ENCODE measurements around the gene FGGY. TPM values are rescaled to one million over a fixed set of nuclear protein-coding genes. Genes with fewer than 3 reads are reported as not detected.
A peak's percentile ranks its signal among the peaks of the same experiment; 100 is the strongest.

The FGGY gene
- total RNA-seq, 1 donor, result 24.6 TPM

DNA sequence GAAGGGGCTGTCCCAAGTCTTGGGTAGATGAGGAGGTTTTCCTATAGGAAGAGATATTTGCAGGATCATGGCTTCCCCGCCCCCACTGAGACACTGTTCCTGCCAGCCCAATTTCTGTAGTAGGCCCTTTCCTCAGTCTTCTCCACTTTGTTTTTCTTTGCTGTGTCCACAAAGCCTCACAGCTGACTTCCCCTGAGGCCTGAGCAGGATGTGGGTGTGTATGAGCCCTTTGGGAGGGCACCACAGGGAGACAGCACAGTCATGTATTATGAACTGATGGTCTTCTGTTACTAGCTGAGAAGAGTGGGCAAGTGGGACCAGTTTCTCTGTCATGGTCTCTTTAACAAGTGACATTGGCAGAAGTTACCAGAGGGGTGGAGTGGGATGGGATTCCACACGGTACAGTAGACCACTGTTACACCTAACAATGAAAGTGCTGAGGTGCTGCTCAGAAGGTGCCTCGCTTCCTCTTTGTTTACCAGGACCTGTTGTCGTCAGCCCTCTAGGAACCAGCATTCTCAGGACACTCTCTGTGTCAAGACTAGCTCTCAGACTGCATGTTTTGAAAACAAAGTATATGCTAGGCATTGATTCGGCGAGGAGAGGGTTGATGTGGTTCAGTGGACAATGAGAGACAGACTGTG, 264.0 kb downstream of the FGGY start:
- TF ChIP-seq, protein P1, sequence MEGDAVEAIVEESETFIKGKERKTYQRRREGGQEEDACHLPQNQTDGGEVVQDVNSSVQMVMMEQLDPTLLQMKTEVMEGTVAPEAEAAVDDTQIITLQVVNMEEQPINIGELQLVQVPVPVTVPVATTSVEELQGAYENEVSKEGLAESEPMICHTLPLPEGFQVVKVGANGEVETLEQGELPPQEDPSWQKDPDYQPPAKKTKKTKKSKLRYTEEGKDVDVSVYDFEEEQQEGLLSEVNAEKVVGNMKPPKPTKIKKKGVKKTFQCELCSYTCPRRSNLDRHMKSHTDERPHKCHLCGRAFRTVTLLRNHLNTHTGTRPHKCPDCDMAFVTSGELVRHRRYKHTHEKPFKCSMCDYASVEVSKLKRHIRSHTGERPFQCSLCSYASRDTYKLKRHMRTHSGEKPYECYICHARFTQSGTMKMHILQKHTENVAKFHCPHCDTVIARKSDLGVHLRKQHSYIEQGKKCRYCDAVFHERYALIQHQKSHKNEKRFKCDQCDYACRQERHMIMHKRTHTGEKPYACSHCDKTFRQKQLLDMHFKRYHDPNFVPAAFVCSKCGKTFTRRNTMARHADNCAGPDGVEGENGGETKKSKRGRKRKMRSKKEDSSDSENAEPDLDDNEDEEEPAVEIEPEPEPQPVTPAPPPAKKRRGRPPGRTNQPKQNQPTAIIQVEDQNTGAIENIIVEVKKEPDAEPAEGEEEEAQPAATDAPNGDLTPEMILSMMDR (IDR thresholded peaks at IDR 0.05; ENCODE audit: extremely low read depth, low read depth, low read length), result no peak
- Histone ChIP-seq H3K36me3 (ENCODE audit: insufficient read depth, low read length) (no peaks in the 10 kb centered on the region), H2AFZ (ENCODE audit: low read length) (no peak overlapping the region), H3K4me3 (ENCODE audit: insufficient read depth, low read length) (no peak overlapping the region), H3K27me3 (ENCODE audit: insufficient read depth, low read length) (no peaks in the 10 kb centered on the region), H4K20me1 (ENCODE audit: insufficient read depth, low read length) (no peaks in the 10 kb centered on the region), H3K27ac (ENCODE audit: low read depth, low read length) (no peak overlapping the region), H3K79me2 (ENCODE audit: insufficient read depth, low read length) (no peaks in the 10 kb centered on the region), H3K4me2 (ENCODE audit: insufficient read depth, low read length) (no peak overlapping the region), H3K4me1 (ENCODE audit: insufficient read depth, low read length) (peaks cover 6% of the 10 kb centered on the region), H3K9me3 (ENCODE audit: low read depth, low read length) (no peaks in the 10 kb centered on the region)
- no peak for DNase-seq (ENCODE audit: insufficient read length, low spot score, missing footprints)

GRCh38 chr1:59561796-59562195, 264.9 kb downstream of the FGGY start:
- no peaks in the 10 kb centered on the region for H4K20me1 ChIP-seq (ENCODE audit: insufficient read depth, low read length)
- H3K9me3 ChIP-seq (ENCODE audit: low read depth, low read length), result no peaks in the 10 kb centered on the region
- no peaks in the 10 kb centered on the region for H3K36me3 ChIP-seq (ENCODE audit: insufficient read depth, low read length)
- H2AFZ ChIP-seq (ENCODE audit: low read length), result peak overlapping the region; percentile 2
- no peak overlapping the region for H3K4me2 ChIP-seq (ENCODE audit: insufficient read depth, low read length)
- H3K27ac ChIP-seq (ENCODE audit: low read depth, low read length), result no peak overlapping the region
- peaks cover 11% of the 10 kb centered on the region for H3K4me1 ChIP-seq (ENCODE audit: insufficient read depth, low read length)
- H3K4me3 ChIP-seq (ENCODE audit: insufficient read depth, low read length), result no peak overlapping the region
- H3K27me3 ChIP-seq (ENCODE audit: insufficient read depth, low read length), result no peaks in the 10 kb centered on the region
- DNase-seq (ENCODE audit: insufficient read length, low spot score, missing footprints), result no peak
- H3K79me2 ChIP-seq (ENCODE audit: insufficient read depth, low read length), result no peaks in the 10 kb centered on the region
- TF ChIP-seq, protein P1 (IDR thresholded peaks at IDR 0.05; ENCODE audit: extremely low read depth, low read depth, low read length), result no peak

DNA sequence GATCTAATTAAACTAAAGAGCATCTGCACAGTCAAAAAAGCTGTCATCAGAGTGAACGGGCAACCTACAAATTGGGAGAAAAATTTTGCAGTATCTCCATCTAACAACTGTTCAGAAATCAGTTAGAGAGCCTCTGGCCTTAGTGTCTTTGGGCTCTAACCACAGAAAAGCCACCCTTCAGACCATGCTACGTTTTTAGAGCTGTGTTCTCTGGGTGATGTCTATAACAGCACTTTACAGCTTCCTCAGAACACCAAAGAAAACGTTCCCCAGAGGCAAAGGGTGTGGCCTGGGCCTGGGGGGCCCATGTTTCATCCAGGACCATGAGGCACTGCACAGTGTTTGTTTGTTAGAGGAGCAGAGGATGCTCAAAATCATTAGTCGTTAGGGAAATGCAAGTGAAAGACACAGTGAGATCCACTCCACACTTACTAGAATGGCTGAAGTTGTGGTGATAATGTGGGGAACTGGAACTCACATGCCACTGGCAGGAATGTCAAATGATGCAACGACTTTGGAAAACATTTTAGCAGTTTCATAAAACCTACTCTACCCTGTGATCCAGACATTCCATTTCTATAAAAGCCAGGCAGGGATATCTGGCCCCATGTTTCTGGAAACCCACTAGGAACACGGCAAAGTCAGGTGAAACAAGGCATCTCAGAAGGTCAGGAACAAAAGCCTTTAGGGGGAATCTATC, 267.4 kb downstream of the FGGY start:
- H2AFZ ChIP-seq (ENCODE audit: low read length), result peak overlapping the region; percentile 17
- no peaks in the 10 kb centered on the region for H3K36me3 ChIP-seq (ENCODE audit: insufficient read depth, low read length)
- no peaks in the 10 kb centered on the region for H4K20me1 ChIP-seq (ENCODE audit: insufficient read depth, low read length)
- H3K4me3 ChIP-seq (ENCODE audit: insufficient read depth, low read length), result no peak overlapping the region
- TF ChIP-seq, protein P1 (IDR thresholded peaks at IDR 0.05; ENCODE audit: extremely low read depth, low read depth, low read length), result no peak
- no peaks in the 10 kb centered on the region for H3K79me2 ChIP-seq (ENCODE audit: insufficient read depth, low read length)
- no peak overlapping the region for H3K27ac ChIP-seq (ENCODE audit: low read depth, low read length)
- no peak for DNase-seq (ENCODE audit: insufficient read length, low spot score, missing footprints)
- peaks cover 11% of the 10 kb centered on the region for H3K4me1 ChIP-seq (ENCODE audit: insufficient read depth, low read length)
- no peaks in the 10 kb centered on the region for H3K9me3 ChIP-seq (ENCODE audit: low read depth, low read length)
- H3K4me2 ChIP-seq (ENCODE audit: insufficient read depth, low read length), result no peak overlapping the region
- H3K27me3 ChIP-seq (ENCODE audit: insufficient read depth, low read length), result no peaks in the 10 kb centered on the region

DNA sequence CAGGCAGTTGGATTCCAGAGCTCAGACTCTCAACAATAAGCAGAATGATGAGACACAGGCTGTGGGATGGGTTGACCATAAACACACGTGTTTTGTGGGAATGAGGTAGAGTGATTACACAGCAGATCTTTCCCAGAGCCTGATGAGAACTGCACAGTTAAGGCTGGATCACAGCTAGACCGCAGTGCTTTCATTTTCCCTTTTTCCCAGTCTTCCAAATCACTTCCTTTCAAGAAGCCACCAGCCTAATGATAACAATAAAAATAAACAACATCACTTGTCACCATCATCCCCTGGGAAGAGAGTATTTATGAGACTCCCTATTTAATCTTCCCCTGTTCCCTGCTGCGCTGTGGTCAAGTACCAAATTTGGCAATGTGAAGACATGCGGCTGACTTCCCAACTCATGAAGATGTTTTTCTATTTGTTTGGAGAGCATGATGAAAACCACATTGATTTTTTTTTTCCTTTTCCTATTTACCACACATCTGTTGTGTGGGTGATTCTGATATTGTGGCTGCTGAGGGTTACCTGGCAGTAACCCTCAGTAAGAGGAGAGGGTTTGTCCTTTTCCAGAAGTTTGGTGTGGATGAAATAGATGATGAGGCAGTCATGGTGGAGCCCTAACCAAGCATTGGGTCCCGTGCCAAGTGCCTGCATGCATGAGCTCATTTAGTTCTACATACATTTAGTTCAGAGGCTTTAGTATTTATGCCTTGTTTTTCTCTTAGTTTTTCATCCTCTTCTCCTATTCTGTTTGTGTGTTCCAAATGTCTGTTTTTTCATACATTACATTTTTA, 268.9 kb downstream of the FGGY start:
- Histone ChIP-seq H3K27ac (ENCODE audit: low read depth, low read length) (peak overlapping the region; percentile 52), H3K9me3 (ENCODE audit: low read depth, low read length) (no peaks in the 10 kb centered on the region), H3K79me2 (ENCODE audit: insufficient read depth, low read length) (no peaks in the 10 kb centered on the region), H3K4me1 (ENCODE audit: insufficient read depth, low read length) (peaks cover 11% of the 10 kb centered on the region), H3K27me3 (ENCODE audit: insufficient read depth, low read length) (no peaks in the 10 kb centered on the region), H3K4me2 (ENCODE audit: insufficient read depth, low read length) (peak overlapping the region; percentile 75), H3K36me3 (ENCODE audit: insufficient read depth, low read length) (no peaks in the 10 kb centered on the region), H3K4me3 (ENCODE audit: insufficient read depth, low read length) (peak overlapping the region; percentile 53), H4K20me1 (ENCODE audit: insufficient read depth, low read length) (no peaks in the 10 kb centered on the region), H2AFZ (ENCODE audit: low read length) (peak overlapping the region; percentile 28)
- TF ChIP-seq, protein P1 (IDR thresholded peaks at IDR 0.05; ENCODE audit: extremely low read depth, low read depth, low read length), result no peak
- no peak for DNase-seq (ENCODE audit: insufficient read length, low spot score, missing footprints)

Data from osteoblast (primary cell).